IPS-NIHi11 (cell line): ENCODE measurements around the gene AKTIP.
"Not testable (repeated sequence)": the region's sequence is repeated elsewhere in the genome, so short reads cannot be mapped to it uniquely, and the experiment has no call there.

Experiments
- DNase-seq: peaks from one replicate; pipeline ENCODE4 v3.0.0; 2012; ENCODE audit warnings: mixed read lengths, low spot score

The AKTIP gene

GRCh38 chr16:53515259-53515658 lies 12.2 kb upstream of the AKTIP start:
- DNase-seq = no peak

GRCh38 chr16:53512795-53513194 lies 9.8 kb upstream of the AKTIP start:
- not testable (repeated sequence) for DNase-seq

GRCh38 chr16:53511403-53512280 lies 8.6 kb upstream of the AKTIP start:
- no peak for DNase-seq

GRCh38 chr16:53511084-53511402 lies 8.0 kb upstream of the AKTIP start:
- no peak for DNase-seq

GRCh38 chr16:53510704-53511070 lies 7.7 kb upstream of the AKTIP start:
- no peak for DNase-seq

GRCh38 chr16:53509906-53510703 lies 7.1 kb upstream of the AKTIP start:
- DNase-seq = peak; percentile 80

GRCh38 chr16:53507464-53508179 lies 4.6 kb upstream of the AKTIP start:
- DNase-seq = no peak

- no peak for DNase-seq
Observed at GRCh38 chr16:53506254-53506653, 3.2 kb upstream of the AKTIP start.

- DNase-seq = no peak
Observed at GRCh38 chr16:53504665-53505064, 1.7 kb upstream of the AKTIP start.

GRCh38 chr16:53503991-53504663 lies 1.1 kb upstream of the AKTIP start:
- no peak for DNase-seq

GRCh38 chr16:53503270-53503923 lies 388 bp upstream of the AKTIP start:
- DNase-seq = peak; percentile 93

GRCh38 chr16:53501216-53501859 lies 1.7 kb downstream of the AKTIP start:
- no peak for DNase-seq

GRCh38 chr16:53498984-53499383 lies 4.0 kb downstream of the AKTIP start:
- no peak for DNase-seq

- peak; percentile 35 for DNase-seq
Observed at GRCh38 chr16:53495325-53495724, 7.7 kb downstream of the AKTIP start.

GRCh38 chr16:53494636-53495035 lies 8.4 kb downstream of the AKTIP start:
- no peak for DNase-seq

- no peak for DNase-seq
Observed at GRCh38 chr16:53492503-53492902, 10.5 kb downstream of the AKTIP start.

- DNase-seq = no peak
Observed at GRCh38 chr16:53489755-53490154, 13.3 kb downstream of the AKTIP start.

GRCh38 chr16:53486230-53486629 lies 16.8 kb downstream of the AKTIP start:
- DNase-seq = no peak

- no peak for DNase-seq
Observed at GRCh38 chr16:53484542-53484941, 18.5 kb downstream of the AKTIP start.

- DNase-seq = no peak
Observed at GRCh38 chr16:53482123-53482522, 20.9 kb downstream of the AKTIP start.

- no peak for DNase-seq
Observed at GRCh38 chr16:53480394-53480793, 22.6 kb downstream of the AKTIP start.
